Esophagus squamous epithelium (tissue), 4 donors: ENCODE results near the gene USP27X.
A peak's percentile ranks its signal among the peaks of the same experiment; 100 is the strongest.

Experiments
- POLR2A ChIP-seq, 4 donors: fragments of 450-650 bp; IDR thresholded peaks; one replicate each; pipeline ENCODE4 v1.6.1; 2017; ENCODE audit warnings: antibody characterized with exemption in 4 of 4, mild to moderate bottlenecking in 4 of 4, moderate library complexity in 3 of 4
- TF ChIP-seq, protein P1 (sequence below), 6 experiments: fragments of 450-650 bp in 4 of 6; fragments of 200-600 bp in 2 of 6; sonication (generic) in 2 of 6; IDR thresholded peaks; one replicate each; pipeline ENCODE4 v1.5.1; 2016 to 2019; ENCODE audit warnings: antibody characterized with exemption in 6 of 6, mild to moderate bottlenecking in 4 of 6, moderate library complexity in 4 of 6

DNA sequence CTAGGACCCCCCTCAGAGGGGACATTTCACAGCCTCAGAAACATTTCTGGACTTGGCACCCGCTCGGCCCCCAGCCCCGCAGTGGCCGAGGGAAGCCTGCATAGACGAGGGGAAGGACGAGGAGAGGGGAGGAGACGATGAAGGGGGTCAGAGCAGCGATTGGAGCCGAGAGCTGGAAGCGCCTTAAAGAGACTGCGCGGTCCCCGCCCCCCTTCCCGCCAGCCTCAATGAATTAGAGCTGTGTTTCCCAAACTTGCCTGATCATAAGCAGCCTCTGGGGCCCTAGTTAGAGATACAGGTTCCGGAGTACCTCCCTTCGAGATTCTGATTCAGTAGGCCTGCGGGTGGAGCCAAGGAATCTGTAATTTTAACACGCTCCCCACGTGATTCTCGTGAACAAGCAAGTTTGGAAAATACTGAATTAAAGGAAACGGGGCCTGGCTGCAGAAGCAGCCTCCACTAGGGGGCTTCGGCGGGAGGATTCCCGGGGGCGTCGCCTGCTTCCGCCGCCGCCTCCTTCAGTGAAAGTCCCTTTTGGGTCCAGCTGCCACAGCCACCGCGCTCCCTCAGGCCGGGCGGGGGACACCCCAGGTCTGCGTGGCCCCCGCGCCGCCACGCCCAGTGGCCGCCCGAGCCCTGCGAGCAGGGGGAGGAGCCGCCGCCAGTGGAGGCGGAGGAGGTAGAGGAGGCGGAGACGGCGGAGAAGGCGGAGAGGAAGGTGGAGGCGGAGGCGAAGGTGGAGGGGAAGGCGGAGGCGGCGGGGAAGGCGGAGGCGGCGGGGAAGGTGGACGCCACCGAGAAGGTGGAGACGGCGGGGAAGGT is at the start of gene USP27X:
- peak in 2 of 4 donors; percentile 22 to 41 for TF ChIP-seq POLR2A (IDR thresholded peaks at IDR 0.05)
- TF ChIP-seq, protein P1, sequence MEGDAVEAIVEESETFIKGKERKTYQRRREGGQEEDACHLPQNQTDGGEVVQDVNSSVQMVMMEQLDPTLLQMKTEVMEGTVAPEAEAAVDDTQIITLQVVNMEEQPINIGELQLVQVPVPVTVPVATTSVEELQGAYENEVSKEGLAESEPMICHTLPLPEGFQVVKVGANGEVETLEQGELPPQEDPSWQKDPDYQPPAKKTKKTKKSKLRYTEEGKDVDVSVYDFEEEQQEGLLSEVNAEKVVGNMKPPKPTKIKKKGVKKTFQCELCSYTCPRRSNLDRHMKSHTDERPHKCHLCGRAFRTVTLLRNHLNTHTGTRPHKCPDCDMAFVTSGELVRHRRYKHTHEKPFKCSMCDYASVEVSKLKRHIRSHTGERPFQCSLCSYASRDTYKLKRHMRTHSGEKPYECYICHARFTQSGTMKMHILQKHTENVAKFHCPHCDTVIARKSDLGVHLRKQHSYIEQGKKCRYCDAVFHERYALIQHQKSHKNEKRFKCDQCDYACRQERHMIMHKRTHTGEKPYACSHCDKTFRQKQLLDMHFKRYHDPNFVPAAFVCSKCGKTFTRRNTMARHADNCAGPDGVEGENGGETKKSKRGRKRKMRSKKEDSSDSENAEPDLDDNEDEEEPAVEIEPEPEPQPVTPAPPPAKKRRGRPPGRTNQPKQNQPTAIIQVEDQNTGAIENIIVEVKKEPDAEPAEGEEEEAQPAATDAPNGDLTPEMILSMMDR (IDR thresholded peaks at IDR 0.05) = peak in 5 of 6 experiments; percentile 38 to 62 (median 47)
